ENCODE results near the gene IGF2BP2. TPM values are rescaled to one million over a fixed set of nuclear protein-coding genes. Genes with fewer than 3 reads are reported as not detected.
A peak's percentile ranks its signal among the peaks of the same experiment; 100 is the strongest.
"Not testable (repeated sequence)": the region's sequence is repeated elsewhere in the genome, so short reads cannot be mapped to it uniquely, and the experiment has no call there.

Gene IGF2BP2
- under 1 TPM; 0.13 to 0.40 TPM for total RNA-seq

DNA sequence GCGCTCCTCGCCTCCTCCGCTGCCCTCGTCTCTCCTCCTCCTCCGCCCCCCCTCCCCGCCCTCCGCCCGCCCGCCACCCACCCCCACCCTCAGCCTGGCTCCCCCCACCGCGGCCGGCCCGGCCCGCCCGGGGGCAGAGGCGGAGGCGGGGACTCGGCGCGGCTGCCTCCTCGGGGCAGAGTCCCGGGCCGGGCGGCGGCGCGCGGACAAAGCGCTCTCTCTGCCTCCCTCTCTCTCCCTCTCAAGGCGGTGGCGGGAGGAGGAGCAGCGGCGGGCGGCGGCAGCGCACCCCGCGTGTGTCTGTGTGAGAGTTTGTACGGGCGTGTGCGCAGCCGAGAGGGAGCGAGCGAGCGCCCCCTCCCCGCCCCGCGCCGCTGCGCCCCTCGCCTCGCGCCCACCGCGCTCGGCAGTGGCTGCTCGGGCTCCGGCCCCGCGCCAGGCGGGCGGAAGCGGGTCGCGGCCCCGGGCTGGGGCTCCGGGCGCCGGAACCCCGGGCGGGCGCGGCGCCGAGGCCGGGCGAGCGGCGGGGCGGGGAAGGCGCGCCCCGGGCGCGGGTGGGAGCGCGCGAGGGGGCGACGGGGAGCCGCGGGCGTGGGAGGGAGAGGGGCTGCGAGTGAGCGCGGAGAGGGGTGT, at the start of gene IGF2BP2:
Gene IGF2BP2, minus strand, starts transcription at position 37 of the 633 bp plus-strand sequence. CDS start 82 bp downstream, outside the sequence.
- Mint-ChIP-seq H3K27me3 (peaks cover 76% of the 10 kb centered on the region), H3K4me1 (peaks cover 15% of the 10 kb centered on the region), H3K9me3 (no peaks in the 10 kb centered on the region), H3K4me3 (peak within 1 kb of the TSS; percentile 73), H3K36me3 (ENCODE audit: low read depth) (no peaks in the 10 kb centered on the region), H3K27ac (no peak within 1 kb of the TSS)
- DNase-seq, result peak; percentile 57
- ChIA-PET CTCF (no interaction called here), POLR2A (no interaction called here)

- peaks cover 5% of the 10 kb centered on the region for H3K27me3 Mint-ChIP-seq
- H3K36me3 Mint-ChIP-seq (ENCODE audit: low read depth), result no peaks in the 10 kb centered on the region
- ChIA-PET POLR2A (no interaction called here), CTCF (no interaction called here)
- H3K27ac Mint-ChIP-seq, result no peak overlapping the region
- DNase-seq, result no peak
- H3K9me3 Mint-ChIP-seq, result no peaks in the 10 kb centered on the region
- no peaks in the 10 kb centered on the region for H3K4me1 Mint-ChIP-seq
- no peak overlapping the region for H3K4me3 Mint-ChIP-seq
Observed at GRCh38 chr3:185874119-185874518, 49.3 kb upstream of the IGF2BP2 start.

GRCh38 chr3:185867650-185868049, 42.8 kb upstream of the IGF2BP2 start:
- ChIA-PET POLR2A (no interaction called here), CTCF (no interaction called here)
- Mint-ChIP-seq H3K9me3 (no peaks in the 10 kb centered on the region), H3K36me3 (ENCODE audit: low read depth) (no peaks in the 10 kb centered on the region), H3K4me1 (no peaks in the 10 kb centered on the region), H3K27me3 (peaks cover 23% of the 10 kb centered on the region), H3K4me3 (no peak overlapping the region), H3K27ac (no peak overlapping the region)
- DNase-seq, result no peak

GRCh38 chr3:185866995-185867394, 42.2 kb upstream of the IGF2BP2 start:
- H3K4me3 Mint-ChIP-seq, result no peak overlapping the region
- H3K27me3 Mint-ChIP-seq, result peaks cover 23% of the 10 kb centered on the region
- no peak overlapping the region for H3K27ac Mint-ChIP-seq
- no peaks in the 10 kb centered on the region for H3K4me1 Mint-ChIP-seq
- H3K36me3 Mint-ChIP-seq (ENCODE audit: low read depth), result no peaks in the 10 kb centered on the region
- H3K9me3 Mint-ChIP-seq, result no peaks in the 10 kb centered on the region
- no peak for DNase-seq
- ChIA-PET POLR2A (no interaction called here), CTCF (no interaction called here)

GRCh38 chr3:185866555-185866954, 41.7 kb upstream of the IGF2BP2 start:
- POLR2A ChIA-PET, result no interaction called here
- no peak for DNase-seq

DNA sequence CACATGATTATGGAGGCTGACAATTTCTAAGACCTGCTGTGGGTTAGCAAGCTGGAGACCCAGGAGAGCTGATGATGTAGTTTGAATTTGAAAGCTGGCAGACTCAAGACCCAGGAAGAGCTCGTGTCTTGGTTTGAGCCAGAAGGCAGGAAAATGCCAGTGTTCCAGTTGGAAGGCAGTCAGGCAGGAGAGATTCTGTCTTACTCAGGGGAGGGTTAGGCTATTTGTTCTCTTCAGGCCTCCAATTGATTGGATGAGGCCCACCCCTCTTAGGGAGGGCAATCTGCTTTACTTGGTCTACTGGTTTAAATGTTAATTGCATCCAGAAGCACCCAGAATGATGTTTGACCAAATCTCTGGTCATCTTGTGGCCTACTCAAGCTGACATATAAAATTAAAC, 40.4 kb upstream of the IGF2BP2 start:
- Mint-ChIP-seq H3K4me3 (no peak overlapping the region), H3K4me1 (no peaks in the 10 kb centered on the region), H3K27ac (no peak overlapping the region), H3K9me3 (no peaks in the 10 kb centered on the region), H3K27me3 (peaks cover 23% of the 10 kb centered on the region), H3K36me3 (ENCODE audit: low read depth) (no peaks in the 10 kb centered on the region)
- POLR2A ChIA-PET, result no interaction called here
- DNase-seq, result no peak
- CTCF ChIA-PET, result interaction anchor here (1.4 kb wide), 1 partner anchor 205 kb away, joined by 4 read pairs; no protein-coding TSS in a partner anchor

More at GRCh38 chr3:185866555-185866954, 41.7 kb upstream of the IGF2BP2 start:
- Mint-ChIP-seq H3K4me1 (no peaks in the 10 kb centered on the region), H3K27ac (no peak overlapping the region), H3K36me3 (ENCODE audit: low read depth) (no peaks in the 10 kb centered on the region), H3K9me3 (no peaks in the 10 kb centered on the region), H3K4me3 (no peak overlapping the region), H3K27me3 (peaks cover 23% of the 10 kb centered on the region)
- CTCF ChIA-PET, result no interaction called here

GRCh38 chr3:185864767-185865166, 39.9 kb upstream of the IGF2BP2 start:
- Mint-ChIP-seq H3K36me3 (ENCODE audit: low read depth) (no peaks in the 10 kb centered on the region), H3K27ac (no peak overlapping the region), H3K4me1 (no peaks in the 10 kb centered on the region), H3K9me3 (no peaks in the 10 kb centered on the region), H3K4me3 (no peak overlapping the region), H3K27me3 (peaks cover 23% of the 10 kb centered on the region)
- ChIA-PET POLR2A (no interaction called here), CTCF (interaction anchor here (1.4 kb wide), 1 partner anchor 205 kb away, joined by 4 read pairs; no protein-coding TSS in a partner anchor)
- no peak for DNase-seq

- no peak overlapping the region for H3K4me3 Mint-ChIP-seq
- ChIA-PET CTCF (no interaction called here), POLR2A (no interaction called here)
- peaks cover 20% of the 10 kb centered on the region for H3K27me3 Mint-ChIP-seq
- no peaks in the 10 kb centered on the region for H3K9me3 Mint-ChIP-seq
- H3K27ac Mint-ChIP-seq, result no peak overlapping the region
- no peak for DNase-seq
- no peaks in the 10 kb centered on the region for H3K4me1 Mint-ChIP-seq
- no peaks in the 10 kb centered on the region for H3K36me3 Mint-ChIP-seq (ENCODE audit: low read depth)
Observed at GRCh38 chr3:185862920-185863319, 38.1 kb upstream of the IGF2BP2 start.

- peaks cover 7% of the 10 kb centered on the region for H3K27me3 Mint-ChIP-seq
- ChIA-PET CTCF (no interaction called here), POLR2A (no interaction called here)
- H3K36me3 Mint-ChIP-seq (ENCODE audit: low read depth), result peaks cover 2% of the 10 kb centered on the region
- H3K4me1 Mint-ChIP-seq, result no peaks in the 10 kb centered on the region
- no peak overlapping the region for H3K4me3 Mint-ChIP-seq
- H3K9me3 Mint-ChIP-seq, result peaks cover 2% of the 10 kb centered on the region
- H3K27ac Mint-ChIP-seq, result no peak overlapping the region
- DNase-seq, result no peak
Observed at GRCh38 chr3:185859294-185859972, 34.6 kb upstream of the IGF2BP2 start.

DNA sequence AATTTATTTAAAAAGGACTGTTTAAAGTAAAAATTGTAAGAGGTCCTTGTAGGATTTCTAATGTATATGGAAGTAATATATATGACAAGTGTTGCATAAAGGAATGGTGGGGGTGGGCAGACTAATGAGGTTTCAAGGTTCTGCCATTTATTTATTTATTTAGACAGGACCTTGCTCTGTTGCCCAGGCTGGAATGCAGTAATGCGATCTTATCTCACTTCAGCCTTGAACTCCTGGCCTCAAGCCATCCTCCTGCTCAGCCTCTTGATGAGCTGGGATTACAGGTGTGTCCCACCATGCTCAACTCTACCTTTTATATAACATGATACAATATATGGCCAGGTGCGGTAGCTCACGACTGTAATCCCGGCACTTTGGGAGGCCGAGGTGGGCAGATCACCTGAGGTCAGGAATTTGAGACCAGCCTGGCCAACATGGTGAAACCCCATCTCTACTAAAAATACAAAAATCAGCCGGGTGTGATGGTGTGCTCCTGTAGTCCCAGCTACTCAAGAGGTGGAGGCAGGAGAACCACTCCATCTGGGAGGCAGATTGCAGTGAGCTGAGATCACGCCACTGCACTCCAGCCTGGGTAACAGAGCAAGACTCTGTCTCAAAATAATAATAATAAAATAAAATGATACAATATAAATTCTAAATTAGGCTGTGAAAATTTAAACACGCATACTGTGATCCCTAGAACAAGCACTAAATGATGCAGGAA, 33.8 kb upstream of the IGF2BP2 start:
- ChIA-PET POLR2A (no interaction called here), CTCF (no interaction called here)
- Mint-ChIP-seq H3K4me3 (no peak overlapping the region), H3K36me3 (ENCODE audit: low read depth) (peaks cover 2% of the 10 kb centered on the region), H3K9me3 (peaks cover 2% of the 10 kb centered on the region), H3K27me3 (peaks cover 7% of the 10 kb centered on the region), H3K4me1 (no peaks in the 10 kb centered on the region), H3K27ac (no peak overlapping the region)
- no peak for DNase-seq

- Mint-ChIP-seq H3K27me3 (peaks cover 7% of the 10 kb centered on the region), H3K36me3 (ENCODE audit: low read depth) (peaks cover 2% of the 10 kb centered on the region), H3K4me1 (no peaks in the 10 kb centered on the region), H3K4me3 (no peak overlapping the region), H3K27ac (no peak overlapping the region), H3K9me3 (peaks cover 2% of the 10 kb centered on the region)
- no peak for DNase-seq
- CTCF ChIA-PET, result no interaction called here
- POLR2A ChIA-PET, result no interaction called here
Observed at GRCh38 chr3:185857208-185857607, 32.4 kb upstream of the IGF2BP2 start.

DNA sequence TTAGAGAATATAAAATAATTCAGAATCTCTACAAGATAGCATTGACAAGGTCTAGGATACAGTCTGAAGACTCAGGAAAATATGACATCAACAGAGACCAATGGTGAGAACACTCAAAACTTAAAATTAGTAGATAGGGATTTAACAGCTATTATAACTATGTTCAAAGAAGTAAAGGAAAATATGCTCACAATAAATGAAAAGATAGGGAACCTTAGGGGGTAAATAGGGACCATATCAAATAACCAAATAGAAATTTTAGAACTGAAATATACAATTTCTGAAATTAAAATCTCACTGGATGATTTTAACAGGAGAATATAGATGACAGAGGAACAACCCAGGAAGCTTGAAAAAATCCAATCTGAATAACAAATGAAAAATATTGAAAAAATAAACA, 31.8 kb upstream of the IGF2BP2 start:
- Mint-ChIP-seq H3K9me3 (peaks cover 2% of the 10 kb centered on the region), H3K4me3 (no peak overlapping the region), H3K27ac (no peak overlapping the region), H3K4me1 (no peaks in the 10 kb centered on the region), H3K36me3 (ENCODE audit: low read depth) (peaks cover 2% of the 10 kb centered on the region), H3K27me3 (peaks cover 7% of the 10 kb centered on the region)
- ChIA-PET POLR2A (no interaction called here), CTCF (no interaction called here)
- DNase-seq, result no peak

DNA sequence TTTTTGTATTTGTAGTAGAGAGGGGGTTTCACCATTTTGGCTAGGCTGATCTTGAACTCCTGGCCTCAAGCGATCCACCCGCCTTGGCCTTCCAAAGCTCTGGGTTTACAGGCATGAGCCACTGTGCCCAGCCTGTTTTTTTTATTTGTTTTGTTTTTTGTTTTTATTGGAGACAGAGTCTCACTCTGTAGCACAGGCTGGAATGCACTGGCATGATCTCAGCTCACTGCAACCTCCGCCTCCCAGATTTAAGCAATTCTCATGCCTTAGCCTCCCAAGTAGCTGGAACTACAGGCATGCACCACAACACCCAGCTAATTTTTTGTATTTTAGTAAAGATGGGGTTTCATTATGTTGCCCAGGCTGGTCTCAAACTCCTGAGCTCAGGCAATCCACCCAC, 28.9 kb upstream of the IGF2BP2 start:
- H3K27me3 Mint-ChIP-seq; POLR2A ChIA-PET; DNase-seq; H3K9me3 Mint-ChIP-seq; H3K36me3 Mint-ChIP-seq (ENCODE audit: low read depth); H3K4me3 Mint-ChIP-seq; H3K4me1 Mint-ChIP-seq; H3K27ac Mint-ChIP-seq: not testable (repeated sequence)
- CTCF ChIA-PET, result interaction anchor here (0.7 kb wide), 1 partner anchor 932 kb away, joined by 7 read pairs; no protein-coding TSS in a partner anchor
